SJSA1 (cell line): ENCODE results near the gene BRK1. TPM values are rescaled to one million over a fixed set of nuclear protein-coding genes. Genes with fewer than 3 reads are reported as not detected.
"Not testable (repeated sequence)": the region's sequence is repeated elsewhere in the genome, so short reads cannot be mapped to it uniquely, and the experiment has no call there.

ENCODE experiments used
- DNase-seq, 2 experiments: peaks; one replicate each; pipeline ENCODE4 v3.0.0-alpha.2; 2015 to 2020; ENCODE audit warnings: low spot score in 2 of 2, low read depth in 1 of 2
- H3K27ac ChIP-seq: fragments of 250-450 bp; sonication (Bioruptor Pico); 2 replicates; pipeline ENCODE4 v1.5.1; 2020; ENCODE audit warnings: mild to moderate bottlenecking, moderate library complexity
- H3K27me3 ChIP-seq: fragments of 250-450 bp; sonication (Bioruptor Pico); replicated peaks from 2 replicates; pipeline ENCODE4 v1.5.1; 2020; ENCODE audit warnings: mild to moderate bottlenecking, moderate library complexity
- H3K36me3 ChIP-seq: fragments of 250-450 bp; sonication (Bioruptor Pico); 2 replicates; pipeline ENCODE4 v1.5.1; 2020; ENCODE audit warnings: mild to moderate bottlenecking
- H3K4me1 ChIP-seq: fragments of 250-450 bp; sonication (Bioruptor Pico); replicated peaks from 2 replicates; pipeline ENCODE4 v1.6.1; 2021; ENCODE audit warnings: mild to moderate bottlenecking
- H3K4me3 ChIP-seq: fragments of 250-450 bp; sonication (Bioruptor Pico); 2 replicates; pipeline ENCODE4 v1.5.1; 2020; ENCODE audit warnings: mild to moderate bottlenecking
- H3K9me3 ChIP-seq: fragments of 250-450 bp; sonication (Bioruptor Pico); replicated peaks from 2 replicates; pipeline ENCODE4 v1.5.1; 2020; ENCODE audit warnings: mild to moderate bottlenecking
- total RNA-seq: library from RNA; depleted of rRNA; stranded (reverse); fragments of >200 nt; shearing (Covaris generic); gene quantifications from 2 replicates; pipeline ENCODE4 v1.2.3, GENCODE V29; 2014

Gene BRK1
- total RNA-seq, 1 experiment from 2014 or later = 112 TPM

DNA sequence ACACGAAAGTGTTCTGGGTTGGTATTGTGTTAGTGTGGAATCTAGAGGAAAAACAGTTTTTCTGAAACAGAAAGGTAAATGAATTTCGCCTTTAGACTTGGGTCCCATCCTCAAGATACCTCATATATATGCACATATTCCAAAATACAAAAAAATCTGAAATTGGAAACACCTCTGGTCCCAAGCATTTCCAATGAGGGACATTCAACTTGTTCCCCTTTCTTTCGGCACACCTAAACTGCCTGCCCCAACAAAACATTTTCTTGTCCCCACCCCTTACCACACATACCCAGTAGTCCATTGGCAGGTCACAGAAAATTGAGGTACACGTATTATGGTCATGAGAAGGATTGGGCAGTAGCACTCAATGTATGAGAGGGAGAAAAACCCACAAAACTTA lies 40.2 kb downstream of the BRK1 start:
- no peak for DNase-seq
- H3K36me3 ChIP-seq = peaks cover 19% of the 10 kb centered on the region
- no peaks in the 10 kb centered on the region for H3K9me3 ChIP-seq
- no peak overlapping the region for H3K4me3 ChIP-seq
- no peaks in the 10 kb centered on the region for H3K27me3 ChIP-seq
- H3K4me1 ChIP-seq = no peaks in the 10 kb centered on the region
- H3K27ac ChIP-seq = no peak overlapping the region

DNA sequence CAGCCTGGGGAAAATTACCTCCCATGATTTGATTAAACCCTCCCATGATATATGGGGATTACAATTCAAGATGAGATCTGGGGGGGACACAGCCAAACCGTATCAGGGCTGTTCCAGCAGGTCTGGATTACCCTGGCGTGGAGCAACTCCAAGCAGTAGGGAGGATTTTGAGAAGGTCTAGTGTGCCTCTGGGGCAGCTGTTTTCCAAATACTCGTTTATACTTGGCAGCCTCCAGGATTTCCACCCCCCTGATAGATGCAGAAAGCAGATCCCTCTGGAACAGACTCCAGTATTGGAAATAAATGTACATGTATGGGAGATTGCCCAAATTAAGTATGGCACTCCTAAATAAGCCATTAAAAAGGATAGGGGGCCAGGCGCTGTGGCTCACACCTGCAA lies 41.6 kb downstream of the BRK1 start:
- no peak overlapping the region for H3K4me3 ChIP-seq
- H3K36me3 ChIP-seq = peaks cover 11% of the 10 kb centered on the region
- H3K9me3 ChIP-seq = no peaks in the 10 kb centered on the region
- H3K27ac ChIP-seq = no peak overlapping the region
- no peaks in the 10 kb centered on the region for H3K27me3 ChIP-seq
- no peaks in the 10 kb centered on the region for H3K4me1 ChIP-seq
- no peak for DNase-seq

- not testable (repeated sequence) for DNase-seq
Measured at GRCh38 chr3:10158555-10158954, 43.1 kb downstream of the BRK1 start.

DNA sequence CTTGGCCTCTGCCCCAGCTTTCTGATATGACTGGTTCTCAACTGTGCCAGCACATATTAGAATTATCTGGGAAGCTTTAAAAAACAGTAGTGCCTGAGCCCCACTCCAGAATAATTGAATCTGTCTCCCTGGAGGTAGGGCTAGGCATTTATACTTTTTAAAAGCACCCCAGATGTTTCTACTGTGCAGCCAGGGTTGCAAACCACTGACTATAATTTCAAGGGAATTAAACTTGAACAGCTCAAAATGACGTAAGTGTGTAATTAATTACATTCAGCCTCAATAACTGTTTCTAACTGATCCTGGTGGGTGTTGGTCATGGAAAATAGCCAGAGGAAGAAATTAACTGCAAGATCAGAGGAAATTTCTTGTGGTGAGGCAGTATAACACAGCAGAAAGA lies 44.9 kb downstream of the BRK1 start:
- Histone ChIP-seq H3K27ac (no peak overlapping the region), H3K4me3 (no peak overlapping the region)

More at GRCh38 chr3:10158555-10158954, 43.1 kb downstream of the BRK1 start:
- H3K27me3 ChIP-seq, H3K4me1 ChIP-seq, H3K36me3 ChIP-seq, H3K4me3 ChIP-seq, H3K9me3 ChIP-seq, H3K27ac ChIP-seq: not testable (repeated sequence)

GRCh38 chr3:10160925-10161324 lies 45.5 kb downstream of the BRK1 start:
- no peak overlapping the region for H3K27ac ChIP-seq
- H3K9me3 ChIP-seq = no peaks in the 10 kb centered on the region
- no peaks in the 10 kb centered on the region for H3K27me3 ChIP-seq
- H3K4me1 ChIP-seq = peaks cover 4% of the 10 kb centered on the region
- no peak for DNase-seq
- no peak overlapping the region for H3K4me3 ChIP-seq
- H3K36me3 ChIP-seq = peaks cover 3% of the 10 kb centered on the region; the same call in 1 of the 2 replicates

More for the DNA sequence above, 44.9 kb downstream of the BRK1 start:
- Histone ChIP-seq H3K4me1 (peaks cover 4% of the 10 kb centered on the region), H3K27me3 (no peaks in the 10 kb centered on the region), H3K9me3 (no peaks in the 10 kb centered on the region), H3K36me3 (peaks cover 3% of the 10 kb centered on the region; the same call in 1 of the 2 replicates)
- no peak for DNase-seq

DNA sequence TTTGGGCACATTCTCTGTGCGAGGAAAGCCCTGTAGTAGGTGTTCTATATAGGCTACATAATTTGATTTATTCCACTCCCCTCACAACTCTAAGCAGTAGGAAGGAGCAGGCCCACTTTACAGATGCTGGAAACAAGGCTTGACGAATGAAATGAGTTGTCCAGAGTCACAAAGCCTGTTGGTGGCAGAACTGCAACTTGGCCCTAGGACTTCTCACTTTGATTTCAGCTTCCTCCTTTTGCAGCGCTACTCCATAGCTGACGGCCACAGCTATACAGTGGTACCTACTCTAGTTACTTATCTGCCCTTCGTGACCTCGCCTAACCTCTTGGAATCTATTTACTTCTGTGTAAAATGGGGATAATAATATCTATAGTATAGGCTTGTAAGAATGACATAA lies 46.7 kb downstream of the BRK1 start:
- Histone ChIP-seq H3K4me1 (peaks cover 4% of the 10 kb centered on the region), H3K9me3 (no peaks in the 10 kb centered on the region), H3K27ac (no peak overlapping the region), H3K27me3 (no peaks in the 10 kb centered on the region), H3K4me3 (no peak overlapping the region), H3K36me3 (peaks cover 3% of the 10 kb centered on the region; the same call in 1 of the 2 replicates)
- DNase-seq = no peak

DNA sequence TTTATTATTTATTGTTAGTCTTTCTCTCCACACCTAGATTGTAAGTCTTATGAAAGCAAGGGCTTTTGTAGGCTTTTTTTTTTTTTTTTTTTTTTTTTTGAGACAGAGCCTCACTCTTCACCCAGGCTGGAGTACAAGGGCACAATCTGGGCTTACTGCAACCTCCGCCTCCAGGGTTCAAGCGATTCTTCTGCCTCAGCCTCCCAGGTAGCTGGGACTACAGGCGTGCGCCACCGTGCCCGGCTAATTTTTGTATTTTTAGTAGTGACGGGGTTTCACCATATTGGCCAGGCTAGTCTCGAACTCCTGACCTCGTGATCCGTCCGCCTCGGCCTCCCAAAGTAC lies 48.7 kb downstream of the BRK1 start:
- H3K9me3 ChIP-seq, DNase-seq, H3K4me1 ChIP-seq, H3K36me3 ChIP-seq, H3K27ac ChIP-seq, H3K27me3 ChIP-seq: not testable (repeated sequence)
- H3K4me3 ChIP-seq = peak overlapping the region; percentile 81

DNA sequence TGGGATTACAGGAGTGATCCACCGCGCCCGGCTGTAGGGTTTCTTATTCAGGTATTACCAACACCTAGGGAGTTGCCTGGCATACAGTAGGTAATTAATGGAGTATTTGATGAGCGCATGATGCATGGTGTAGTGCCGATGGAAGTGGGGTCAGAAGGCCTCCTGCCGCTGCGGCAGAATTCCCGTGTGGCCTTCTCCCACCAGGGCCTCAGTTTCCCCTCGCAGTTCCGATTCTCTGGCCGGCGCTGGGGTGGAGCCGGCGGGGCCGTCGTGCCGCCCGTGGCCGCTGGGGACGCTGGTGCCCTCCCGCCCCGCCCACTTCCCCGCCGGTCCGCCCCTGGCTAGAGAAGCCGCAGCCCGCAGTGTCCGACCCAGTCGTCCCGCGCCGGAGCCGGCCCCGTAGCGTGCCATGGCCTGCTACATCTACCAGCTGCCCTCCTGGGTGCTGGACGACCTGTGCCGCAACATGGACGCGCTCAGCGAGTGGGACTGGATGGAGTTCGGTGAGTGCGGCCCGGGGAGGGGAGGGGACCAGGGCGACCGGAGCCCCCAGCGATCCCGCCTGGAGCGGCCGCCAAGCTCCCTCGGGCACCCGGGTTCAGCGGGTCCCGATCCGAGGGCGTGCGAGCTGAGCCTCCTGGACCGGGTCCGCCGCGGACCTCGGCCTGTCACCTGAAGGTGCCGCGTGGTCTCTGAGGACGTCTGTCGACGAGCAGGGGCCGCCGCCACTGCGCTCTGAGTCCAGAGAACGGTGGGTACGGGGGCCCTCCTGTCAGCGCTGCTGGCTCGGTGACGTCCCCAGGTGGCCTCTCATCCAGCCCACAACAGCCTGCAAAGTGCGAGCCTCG lies 49.3 kb downstream of the BRK1 start, which contains the start of gene IRAK2:
Gene IRAK2, plus strand, starts transcription at position 374 of the 848 bp plus-strand sequence. Its CDS starts 36 bp downstream, at position 410.
- Histone ChIP-seq H3K27me3 (no peaks in the 10 kb centered on the region), H3K4me1 (peaks cover 4% of the 10 kb centered on the region), H3K27ac (peak within 1 kb of the TSS; percentile 50), H3K36me3 (peaks cover 3% of the 10 kb centered on the region; the same call in 1 of the 2 replicates), H3K4me3 (peak within 1 kb of the TSS; percentile 81), H3K9me3 (0 out of 2 replicates have a peak, but pooled peaks cover 7% of the 10 kb centered on the region)
- peak; percentile 67 to 73 for DNase-seq

DNA sequence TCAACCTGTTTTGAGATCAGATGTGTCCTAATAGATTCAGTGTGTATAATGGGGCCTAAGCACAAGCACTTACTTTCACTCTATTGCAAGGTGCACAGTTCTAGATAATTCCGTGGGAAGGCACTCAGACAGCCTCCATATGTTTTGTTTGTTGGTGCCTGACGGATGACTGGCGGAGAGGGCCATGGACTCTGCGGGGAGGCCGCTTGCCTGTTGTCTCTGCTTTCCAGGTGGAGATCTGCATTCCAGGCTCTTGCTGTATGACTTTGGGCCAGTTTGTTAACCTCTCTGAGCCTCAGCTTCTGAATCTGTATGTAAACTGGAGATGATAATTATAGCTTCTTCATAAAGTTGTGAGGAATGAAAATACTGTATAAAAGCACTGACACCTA lies 50.7 kb downstream of the BRK1 start:
- Histone ChIP-seq H3K4me3 (no peak overlapping the region), H3K9me3 (0 out of 2 replicates have a peak, but pooled peaks cover 7% of the 10 kb centered on the region), H3K36me3 (peaks cover 3% of the 10 kb centered on the region; the same call in 1 of the 2 replicates), H3K27ac (no peak overlapping the region), H3K27me3 (no peaks in the 10 kb centered on the region), H3K4me1 (peaks cover 4% of the 10 kb centered on the region)
- DNase-seq = no peak

DNA sequence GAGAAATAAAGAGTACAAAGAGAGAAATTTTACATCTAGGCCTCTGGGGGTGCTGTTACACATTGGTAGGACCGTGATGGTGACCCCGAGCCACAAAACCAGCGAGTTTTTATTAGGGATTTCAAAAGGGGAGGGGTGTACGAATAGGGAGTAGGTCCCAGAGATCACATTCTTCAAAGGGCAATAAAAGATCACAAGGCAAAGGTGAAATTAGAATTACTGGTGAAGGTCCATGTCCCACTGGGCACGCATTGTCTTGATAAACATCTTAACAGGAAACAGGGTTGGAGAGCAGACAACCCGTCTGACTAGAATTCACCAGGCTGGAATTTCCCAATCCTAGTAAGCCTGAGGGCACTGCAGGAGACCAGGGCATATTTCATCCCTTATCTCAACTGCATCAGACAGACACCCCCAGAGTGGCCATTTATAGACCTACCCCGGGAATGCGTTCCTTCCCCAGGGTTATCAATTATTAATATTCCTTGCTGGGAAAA lies 53.6 kb downstream of the BRK1 start:
- DNase-seq = no peak

DNA sequence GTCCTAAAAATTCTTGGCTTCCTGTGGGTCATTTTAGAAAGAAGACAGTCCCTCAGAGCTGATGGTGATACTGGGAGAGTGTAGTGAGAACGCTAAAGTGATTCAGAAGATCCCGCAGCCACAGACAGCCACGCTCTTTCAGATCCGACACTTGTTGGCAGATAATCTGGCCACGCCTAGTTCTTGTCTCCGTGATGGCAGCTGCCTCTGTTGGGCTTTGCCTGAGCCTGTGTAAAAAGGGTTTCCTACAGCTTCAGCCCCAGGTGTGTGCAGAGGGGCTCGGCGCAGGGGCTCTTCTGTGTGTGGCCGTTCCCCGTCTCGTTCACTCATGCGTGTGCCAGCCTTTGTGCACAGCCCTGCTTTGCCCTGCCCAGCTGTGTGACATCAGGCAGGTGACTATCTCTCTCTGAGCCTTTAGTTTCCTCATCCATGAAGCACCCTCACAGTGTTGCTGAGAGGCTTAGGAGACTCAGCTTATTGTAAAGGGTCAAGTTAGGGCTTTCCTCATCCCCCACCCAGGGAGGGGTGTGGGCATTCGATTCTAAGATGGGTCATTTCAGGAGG lies 55.5 kb downstream of the BRK1 start:
- H3K36me3 ChIP-seq = no peaks in the 10 kb centered on the region
- H3K27ac ChIP-seq = no peak overlapping the region
- peaks cover 17% of the 10 kb centered on the region for H3K4me1 ChIP-seq

More for the DNA sequence above, 53.6 kb downstream of the BRK1 start:
- Histone ChIP-seq H3K27ac (no peak overlapping the region), H3K36me3 (peaks cover 3% of the 10 kb centered on the region; the same call in 1 of the 2 replicates), H3K9me3 (0 out of 2 replicates have a peak, but pooled peaks cover 7% of the 10 kb centered on the region), H3K4me1 (peaks cover 15% of the 10 kb centered on the region), H3K27me3 (no peaks in the 10 kb centered on the region), H3K4me3 (no peak overlapping the region)

GRCh38 chr3:10173095-10173925 lies 57.8 kb downstream of the BRK1 start:
- H3K4me3 ChIP-seq = peak overlapping the region; percentile 5; the same call in 1 of the 2 replicates
- peak; percentile 52 to 64 for DNase-seq
- H3K4me1 ChIP-seq = peaks cover 17% of the 10 kb centered on the region
- H3K36me3 ChIP-seq = no peaks in the 10 kb centered on the region
- H3K27ac ChIP-seq = peak overlapping the region; percentile 92
- no peaks in the 10 kb centered on the region for H3K27me3 ChIP-seq
- 0 out of 2 replicates have a peak, but pooled peaks cover 7% of the 10 kb centered on the region for H3K9me3 ChIP-seq

More for the DNA sequence above, 55.5 kb downstream of the BRK1 start:
- H3K4me3 ChIP-seq = no peak overlapping the region
- no peaks in the 10 kb centered on the region for H3K27me3 ChIP-seq
- DNase-seq = no peak
- 0 out of 2 replicates have a peak, but pooled peaks cover 7% of the 10 kb centered on the region for H3K9me3 ChIP-seq

GRCh38 chr3:10173926-10174435 lies 58.5 kb downstream of the BRK1 start:
- 0 out of 2 replicates have a peak, but pooled peaks cover under 1% of the 10 kb centered on the region for H3K9me3 ChIP-seq
- no peaks in the 10 kb centered on the region for H3K27me3 ChIP-seq
- no peaks in the 10 kb centered on the region for H3K36me3 ChIP-seq
- peak overlapping the region; percentile 5; the same call in 1 of the 2 replicates for H3K4me3 ChIP-seq
- peak overlapping the region; percentile 92 for H3K27ac ChIP-seq
- DNase-seq = peak; percentile 93 to 94
- peaks cover 17% of the 10 kb centered on the region for H3K4me1 ChIP-seq
